ENCODE data around the gene KIR3DL2.

DNA sequence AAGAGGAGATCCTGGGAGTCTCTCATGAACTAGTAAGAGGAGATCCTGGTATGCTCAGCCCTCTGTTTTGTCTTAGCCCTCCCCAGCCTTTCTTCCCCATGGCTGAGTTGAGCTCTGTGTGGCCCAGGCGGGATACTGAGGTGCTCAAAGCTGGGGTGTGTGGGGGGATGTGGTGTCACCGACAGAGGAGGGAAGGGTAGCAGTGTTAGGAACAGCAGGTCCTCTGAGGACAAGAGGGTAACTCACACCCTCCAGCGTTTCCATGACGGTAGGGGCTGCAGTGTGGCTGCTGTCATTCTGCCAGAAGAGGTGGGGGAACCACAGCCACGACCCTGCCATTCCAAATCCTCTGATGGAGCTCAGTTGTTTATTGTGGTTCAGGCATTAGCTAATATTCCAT lies 46.1 kb upstream of the KIR3DL2 start:
- TF ChIP-seq, protein P1, sequence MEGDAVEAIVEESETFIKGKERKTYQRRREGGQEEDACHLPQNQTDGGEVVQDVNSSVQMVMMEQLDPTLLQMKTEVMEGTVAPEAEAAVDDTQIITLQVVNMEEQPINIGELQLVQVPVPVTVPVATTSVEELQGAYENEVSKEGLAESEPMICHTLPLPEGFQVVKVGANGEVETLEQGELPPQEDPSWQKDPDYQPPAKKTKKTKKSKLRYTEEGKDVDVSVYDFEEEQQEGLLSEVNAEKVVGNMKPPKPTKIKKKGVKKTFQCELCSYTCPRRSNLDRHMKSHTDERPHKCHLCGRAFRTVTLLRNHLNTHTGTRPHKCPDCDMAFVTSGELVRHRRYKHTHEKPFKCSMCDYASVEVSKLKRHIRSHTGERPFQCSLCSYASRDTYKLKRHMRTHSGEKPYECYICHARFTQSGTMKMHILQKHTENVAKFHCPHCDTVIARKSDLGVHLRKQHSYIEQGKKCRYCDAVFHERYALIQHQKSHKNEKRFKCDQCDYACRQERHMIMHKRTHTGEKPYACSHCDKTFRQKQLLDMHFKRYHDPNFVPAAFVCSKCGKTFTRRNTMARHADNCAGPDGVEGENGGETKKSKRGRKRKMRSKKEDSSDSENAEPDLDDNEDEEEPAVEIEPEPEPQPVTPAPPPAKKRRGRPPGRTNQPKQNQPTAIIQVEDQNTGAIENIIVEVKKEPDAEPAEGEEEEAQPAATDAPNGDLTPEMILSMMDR (IDR thresholded peaks at IDR 0.05): no peak
- TF ChIP-seq POLR2A (IDR thresholded peaks at IDR 0.05) (no peak), POLR2AphosphoS5 (IDR thresholded peaks at IDR 0.05; ENCODE audit: insufficient read depth in 1 of 2, low read depth in 1 of 2) (no peak)
